NCI-H187 (cell line): ENCODE data around the gene WDR90.
A peak's percentile ranks its signal among the peaks of the same experiment; 100 is the strongest.

ENCODE experiments used
- DNase-seq, 2 experiments: peaks; one replicate each; lab custom pipeline; 2025; lab: John Stamatoyannopoulos, UW

WDR90 gene

GRCh38 chr16:676565-676902 lies 27.4 kb downstream of the WDR90 start:
- DNase-seq: no peak

DNA sequence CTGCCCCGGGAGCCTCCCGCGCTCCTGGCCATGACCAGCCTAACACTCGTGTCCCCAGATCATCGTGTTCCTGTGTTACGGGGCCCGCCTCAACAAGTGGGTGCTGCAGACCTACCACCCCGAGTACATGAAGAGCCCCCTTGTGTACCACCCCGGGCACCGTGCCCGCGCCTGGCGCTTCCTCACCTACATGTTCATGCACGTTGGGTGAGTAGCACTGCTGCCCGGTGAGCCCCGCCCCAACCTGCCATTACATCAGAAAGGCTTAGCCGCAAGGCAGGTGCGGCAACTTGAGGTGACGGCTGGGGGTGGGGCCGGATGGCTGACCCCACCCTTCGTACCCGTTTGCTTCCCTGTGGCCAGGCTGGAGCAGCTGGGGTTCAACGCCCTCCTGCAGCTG lies 27.7 kb downstream of the WDR90 start:
- peak; percentile 92 to 93 for DNase-seq

GRCh38 chr16:677316-678190 lies 28.4 kb downstream of the WDR90 start:
- peak; percentile 90 to 91 for DNase-seq

GRCh38 chr16:678209-678857 lies 29.2 kb downstream of the WDR90 start:
- no peak for DNase-seq

DNA sequence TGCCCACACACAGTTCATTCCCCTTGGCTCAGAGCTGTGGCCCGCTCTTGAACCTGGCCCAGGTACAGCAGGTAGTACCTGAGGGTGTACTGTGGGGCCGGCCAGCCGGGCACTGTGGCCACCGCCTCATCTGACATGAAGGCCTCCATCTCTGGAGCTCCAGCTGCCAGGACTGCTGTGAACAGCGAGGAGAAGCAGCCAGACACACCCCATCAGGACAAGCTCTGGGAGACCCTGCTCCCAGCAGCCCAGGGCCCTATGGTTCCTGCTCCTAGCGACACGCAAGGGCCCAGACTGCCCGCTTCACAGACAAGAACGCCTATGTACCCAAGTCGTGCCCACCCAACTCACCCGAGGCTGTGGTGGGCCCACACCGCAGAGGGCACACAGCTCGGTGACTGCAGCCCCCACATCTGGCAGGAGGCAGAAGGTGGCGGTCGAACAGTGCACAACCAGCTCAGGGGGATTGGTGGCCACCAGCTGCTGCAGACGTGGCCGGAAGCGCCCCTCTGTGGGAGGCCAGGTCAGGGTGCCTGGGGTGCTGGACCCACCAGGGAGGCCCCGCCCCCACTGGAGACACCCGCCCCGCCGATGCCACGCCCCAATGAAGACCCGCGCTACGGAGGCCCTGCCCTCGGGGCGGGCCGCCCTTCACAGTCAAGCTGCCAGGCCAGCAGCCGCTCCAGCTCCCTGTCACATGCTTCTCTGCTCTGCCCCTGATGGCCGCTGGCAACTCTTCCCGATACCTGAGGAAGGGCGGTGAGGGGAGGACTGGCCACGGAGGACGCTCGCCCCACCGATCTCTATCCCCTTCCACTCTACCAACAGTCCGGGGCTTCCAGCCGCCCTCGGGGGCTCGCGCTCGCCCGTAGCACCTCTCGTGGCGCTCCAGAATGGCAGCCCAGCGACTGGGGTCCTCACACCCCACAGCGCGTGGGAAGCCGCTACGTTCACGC lies 30.0 kb downstream of the WDR90 start:
- DNase-seq: peak; percentile 64 to 75

- peak; percentile 92 to 93 for DNase-seq
Observed at GRCh38 chr16:679814-680624, 30.9 kb downstream of the WDR90 start, which contains the start of gene STUB1. Gene STUB1, plus strand, starts transcription at chr16:680410. Its CDS starts 116 bp downstream, at chr16:680526.

DNA sequence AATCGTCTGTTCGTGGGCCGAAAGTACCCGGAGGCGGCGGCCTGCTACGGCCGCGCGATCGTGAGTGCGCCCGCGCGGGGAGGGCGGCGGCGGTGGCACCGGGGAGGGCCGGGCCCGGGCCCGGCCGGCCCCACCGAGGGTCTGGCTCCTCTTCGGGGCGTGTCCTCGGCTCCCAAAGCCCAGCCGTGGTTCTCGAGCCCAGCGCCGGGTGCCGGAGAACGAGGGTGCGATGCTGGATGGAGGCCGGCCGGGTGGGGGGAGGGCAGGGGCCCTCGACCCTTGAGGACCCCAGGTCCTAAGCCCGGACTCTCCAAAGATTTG lies 31.4 kb downstream of the WDR90 start:
- DNase-seq: no peak

GRCh38 chr16:680967-681745 lies 32.0 kb downstream of the WDR90 start:
- no peak for DNase-seq

GRCh38 chr16:681746-682427 lies 32.7 kb downstream of the WDR90 start:
- DNase-seq: no peak

DNA sequence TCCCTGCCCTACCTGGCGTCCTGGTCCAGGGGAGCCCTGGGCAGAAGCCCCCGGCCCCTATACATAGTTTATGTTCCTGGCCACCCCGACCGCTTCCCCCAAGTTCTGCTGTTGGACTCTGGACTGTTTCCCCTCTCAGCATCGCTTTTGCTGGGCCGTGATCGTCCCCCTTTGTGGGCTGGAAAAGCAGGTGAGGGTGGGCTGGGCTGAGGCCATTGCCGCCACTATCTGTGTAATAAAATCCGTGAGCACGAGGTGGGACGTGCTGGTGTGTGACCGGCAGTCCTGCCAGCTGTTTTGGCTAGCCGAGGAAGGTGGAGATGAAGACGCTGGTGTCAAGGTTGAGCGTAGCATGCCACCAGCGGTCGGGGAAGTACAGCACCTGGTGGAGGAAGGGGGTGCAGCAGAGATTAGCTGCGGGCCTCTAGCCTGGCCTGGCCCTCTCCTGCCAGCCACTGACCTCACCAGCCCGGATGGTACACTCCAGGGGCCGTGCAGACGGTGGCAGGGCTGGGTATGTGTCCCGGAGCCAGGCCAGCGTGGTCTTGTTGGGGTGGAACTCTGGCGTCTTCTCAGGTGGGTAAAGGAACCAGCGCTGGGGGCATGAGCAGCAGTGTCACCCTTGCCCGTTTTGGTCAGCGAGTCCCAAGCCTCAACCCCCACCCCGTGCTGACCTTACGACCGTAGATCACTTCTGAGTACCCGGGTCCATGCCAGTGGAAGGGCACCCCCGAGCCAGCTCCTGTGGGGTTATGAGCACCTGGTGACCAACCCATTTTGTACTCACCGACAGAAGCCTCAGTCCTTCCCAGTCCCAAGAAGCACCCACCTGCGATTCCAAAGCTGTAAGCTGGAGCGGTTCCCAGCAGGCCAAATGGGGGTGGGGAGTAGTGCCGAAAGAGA lies 33.6 kb downstream of the WDR90 start:
- no peak for DNase-seq

DNA sequence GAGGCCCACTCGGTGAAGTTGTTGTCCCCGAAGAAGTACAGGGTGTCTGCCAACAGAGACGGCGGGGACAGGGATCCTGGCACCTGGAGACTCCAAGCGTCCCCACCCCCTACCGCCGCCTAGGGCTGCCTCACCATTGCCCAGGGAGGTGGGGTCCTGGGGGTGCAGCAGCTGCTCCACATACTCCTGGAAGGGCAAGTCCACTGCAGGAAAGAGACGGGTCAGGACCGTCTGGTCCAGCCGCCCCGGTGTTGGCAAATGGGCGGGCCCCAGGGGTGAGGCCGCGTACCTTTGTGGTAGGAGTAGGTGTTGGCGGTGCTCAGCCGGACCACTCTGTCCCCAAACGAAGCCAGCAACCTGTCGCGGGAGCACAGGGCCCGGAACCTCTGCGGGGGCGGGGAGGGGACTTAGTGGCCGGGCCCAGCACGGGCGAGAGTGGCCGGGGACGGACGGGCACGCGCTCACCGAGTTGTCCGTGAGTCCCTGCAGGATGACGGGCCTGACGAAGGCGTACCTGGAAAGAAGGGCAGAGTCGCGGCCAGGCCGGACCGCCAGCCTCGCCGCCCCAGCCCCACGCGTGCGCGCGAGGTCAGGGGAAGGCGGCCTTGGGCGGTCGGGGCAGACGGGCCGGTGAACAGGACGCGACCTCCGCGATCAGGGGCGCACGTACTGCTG lies 34.4 kb downstream of the WDR90 start:
- DNase-seq: no peak

DNA sequence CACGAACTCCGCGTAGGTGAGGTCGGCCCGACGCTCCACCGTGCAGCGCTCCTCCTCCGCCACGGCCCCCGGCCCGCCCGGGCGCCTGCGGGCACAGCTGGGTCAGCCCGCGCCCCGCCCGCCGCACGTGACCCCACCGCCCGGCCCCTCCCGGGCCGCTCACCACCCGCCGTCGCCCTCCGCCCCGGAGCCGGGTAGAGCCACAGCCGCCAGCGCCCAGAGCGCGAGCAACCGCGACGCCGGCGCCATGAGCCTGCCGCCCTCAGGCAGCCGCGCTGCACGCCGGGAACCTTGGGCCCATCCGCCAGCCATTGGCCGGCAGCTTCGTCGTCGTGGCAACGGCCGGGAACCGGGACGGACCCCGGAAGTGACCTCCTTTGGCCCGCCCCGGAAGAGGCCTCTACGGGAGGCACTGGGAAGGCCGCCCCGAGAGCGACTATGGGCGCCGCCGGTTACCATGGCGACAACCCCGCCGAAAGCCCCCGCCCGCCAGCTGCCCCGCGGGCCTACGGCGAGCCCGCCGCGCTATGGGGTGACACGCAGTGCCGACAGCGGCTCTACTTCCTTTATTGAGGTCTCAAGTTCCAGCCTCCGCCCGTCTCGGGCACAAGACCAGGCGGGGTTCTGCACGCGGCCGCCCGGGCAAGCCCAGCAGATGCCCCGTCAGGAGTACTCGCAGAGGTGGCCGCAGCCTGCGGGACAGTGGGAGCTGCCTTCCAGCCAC lies 35.1 kb downstream of the WDR90 start, which contains the start of gene JMJD8:
TSS of gene JMJD8 (minus strand) at position 264 of the 724 bp plus-strand sequence. CDS start at position 249, 15 bp downstream.
- peak; percentile 97 to 99 for DNase-seq

DNA sequence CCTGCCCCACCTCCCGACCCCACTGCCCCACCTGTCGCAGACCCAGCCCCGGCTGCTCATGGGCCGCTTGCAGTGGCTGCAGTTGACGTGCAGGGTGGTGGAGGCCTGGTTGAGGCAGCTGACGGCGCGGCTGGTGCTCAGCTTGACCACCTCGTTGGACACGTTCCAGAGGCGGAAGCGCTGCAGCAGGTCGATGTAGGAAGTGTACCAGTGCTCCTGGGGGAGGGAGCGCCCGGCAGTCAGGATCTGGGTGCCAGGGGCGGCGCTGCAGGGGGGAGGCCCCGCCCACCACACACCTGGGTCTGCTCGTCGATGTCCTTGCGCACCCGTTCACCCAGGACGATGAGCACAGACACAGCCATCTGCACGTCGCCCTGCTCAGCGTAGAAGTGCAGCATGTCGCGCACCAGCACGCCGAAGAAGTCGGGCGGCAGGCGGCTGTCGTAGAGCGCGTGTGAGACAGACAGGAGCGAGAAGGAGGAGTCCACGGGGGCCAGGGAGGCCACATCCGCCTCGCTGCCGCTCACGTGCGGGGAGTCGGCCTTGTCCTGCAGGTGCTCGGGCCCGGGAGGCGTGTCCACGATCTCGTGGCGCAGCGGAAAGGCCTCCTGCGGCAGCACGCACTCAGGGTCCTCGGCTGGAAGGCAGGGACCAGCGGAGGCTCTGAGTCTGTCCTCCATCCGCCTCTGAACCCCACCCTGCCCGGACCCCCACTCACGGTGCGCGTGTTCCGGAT lies 36.0 kb downstream of the WDR90 start:
- peak; percentile 76 to 89 for DNase-seq

GRCh38 chr16:685967-686366 lies 36.8 kb downstream of the WDR90 start:
- DNase-seq: peak in 1 of 2 experiments; percentile 35

DNA sequence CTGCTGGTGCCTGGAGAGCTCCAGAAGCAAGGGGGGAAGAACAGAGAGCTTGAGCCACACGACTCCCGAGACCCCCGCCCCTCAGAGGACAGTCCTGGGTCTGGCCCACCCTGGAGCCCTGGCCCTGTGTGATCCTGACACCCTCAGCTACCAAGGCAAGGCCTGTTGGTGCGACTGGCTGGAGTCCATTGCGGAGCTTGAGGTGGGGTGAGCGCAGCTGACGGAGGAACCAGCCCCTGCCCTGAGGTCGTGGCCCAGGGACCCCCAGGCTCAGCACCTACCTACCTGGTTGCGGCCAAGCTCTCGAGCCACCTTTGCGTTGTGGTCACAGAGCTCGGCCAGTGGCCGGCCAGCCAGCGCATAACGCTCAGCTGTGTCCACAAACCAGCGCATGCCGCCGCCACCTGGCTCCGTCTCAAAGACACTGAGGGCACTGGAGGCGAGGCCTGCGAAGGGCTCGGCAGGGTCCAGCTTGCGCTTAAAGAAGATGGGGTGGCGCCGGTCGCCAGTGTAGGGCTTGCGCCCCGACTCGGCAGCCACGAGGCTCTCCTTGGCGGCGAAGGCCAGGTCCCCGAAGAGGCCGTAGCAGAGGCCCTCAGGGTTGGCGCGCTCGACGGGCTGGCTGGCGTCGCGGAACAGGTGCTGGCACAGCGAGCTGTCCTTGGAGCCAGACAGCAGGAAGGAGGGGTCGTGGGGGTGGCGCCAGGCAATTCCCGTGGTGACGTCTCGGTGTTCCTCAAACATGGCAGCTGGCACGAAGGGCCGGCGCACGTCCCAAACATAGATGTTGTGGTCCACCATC lies 37.5 kb downstream of the WDR90 start:
- no peak for DNase-seq

DNA sequence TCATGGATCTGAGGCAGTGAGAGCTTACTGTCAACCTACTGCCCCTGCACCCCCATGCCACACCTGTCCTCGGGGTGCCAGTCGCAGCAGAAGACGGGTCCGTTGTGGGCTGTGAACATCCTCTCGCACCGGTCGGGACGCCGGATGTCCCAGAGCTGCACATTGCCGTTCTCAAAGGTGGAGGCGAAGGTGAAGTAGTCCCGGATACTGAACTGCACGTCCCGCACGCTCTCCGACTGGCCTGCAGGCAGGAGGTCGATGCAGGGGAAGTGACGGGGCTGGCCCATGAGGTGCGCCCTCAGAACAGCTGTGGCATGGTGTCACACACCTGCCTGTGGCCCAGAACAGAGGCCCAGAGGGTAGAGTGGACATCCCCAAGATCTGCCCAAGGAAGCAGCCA lies 38.3 kb downstream of the WDR90 start:
- DNase-seq: no peak
